NT2/D1 (cell line): ENCODE measurements around the gene FKBP7.

Experiments used
- SUZ12 ChIP-seq: IDR thresholded peaks from 2 replicates; pipeline ENCODE4 v1.6.1; 2011; ENCODE audit not compliant: insufficient read length, insufficient read depth; ENCODE audit errors: extremely low read depth
- YY1 ChIP-seq: IDR thresholded peaks from 2 replicates; pipeline ENCODE4 v1.6.1; 2011; ENCODE audit not compliant: insufficient read length, insufficient read depth
- ZNF274 ChIP-seq: IDR thresholded peaks from 2 replicates; pipeline ENCODE4 v1.6.1; 2011; ENCODE audit warnings: mild to moderate bottlenecking, low read depth, low read length

DNA sequence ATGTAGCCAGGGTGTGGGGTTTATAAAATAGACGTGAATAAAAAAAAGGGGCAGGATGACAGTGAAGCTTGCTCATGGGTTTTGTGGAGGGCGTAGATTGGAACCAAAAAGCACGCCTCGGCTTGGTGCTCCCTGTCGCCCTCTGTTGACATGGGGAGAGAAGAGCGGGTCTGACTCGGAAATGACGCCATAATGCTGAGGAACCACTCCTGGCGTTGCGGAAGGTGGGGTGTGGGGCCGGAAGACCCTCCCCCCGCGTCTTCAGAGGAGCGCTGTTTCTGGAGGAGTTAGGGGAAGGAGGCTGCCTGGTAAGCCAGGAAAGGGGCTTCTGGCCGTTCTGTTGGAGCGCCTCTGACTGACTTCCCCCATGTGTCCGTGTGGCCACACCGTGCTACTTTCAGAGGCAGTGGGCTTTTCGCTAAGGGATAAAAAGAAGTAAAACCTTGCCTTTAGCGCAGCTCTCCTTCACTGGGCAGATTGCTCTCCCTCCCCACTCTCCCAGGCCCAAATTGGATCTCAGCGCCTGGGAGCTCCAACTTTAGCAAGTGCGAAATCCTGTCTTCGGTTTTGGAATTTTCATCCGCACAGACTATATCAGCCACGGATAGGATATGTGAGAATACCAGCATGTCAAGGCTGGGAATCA lies 44.7 kb upstream of the FKBP7 start:
- TF ChIP-seq YY1 (no peak), ZNF274 (no peak), SUZ12 (no peak)
